ENCODE measurements around the gene HBD.

The HBD gene

GRCh38 chr11:5229356-5229755 lies 4.9 kb downstream of the HBD start:
- no peak for TF ChIP-seq CTCF (IDR thresholded peaks at IDR 0.05)

GRCh38 chr11:5228124-5228523 lies 6.2 kb downstream of the HBD start:
- no peak for TF ChIP-seq CTCF (IDR thresholded peaks at IDR 0.05)

GRCh38 chr11:5227681-5228080 lies 6.6 kb downstream of the HBD start:
- TF ChIP-seq CTCF (IDR thresholded peaks at IDR 0.05), result no peak

GRCh38 chr11:5226732-5227310 lies 7.5 kb downstream of the HBD start, which contains the start of gene HBB:
TSS of gene HBB (minus strand) at chr11:5227071. CDS start at chr11:5227021, 50 bp downstream.
- no peak for TF ChIP-seq CTCF (IDR thresholded peaks at IDR 0.05)

GRCh38 chr11:5225480-5225871 lies 8.8 kb downstream of the HBD start:
- TF ChIP-seq CTCF (IDR thresholded peaks at IDR 0.05), result no peak

GRCh38 chr11:5224538-5225479 lies 9.5 kb downstream of the HBD start:
- TF ChIP-seq CTCF (IDR thresholded peaks at IDR 0.05), result no peak

GRCh38 chr11:5223686-5224085 lies 10.6 kb downstream of the HBD start:
- no peak for TF ChIP-seq CTCF (IDR thresholded peaks at IDR 0.05)
